Colonic mucosa (tissue), 4 donors: ENCODE data around the gene TYRP1. TPM values are rescaled to one million over a fixed set of nuclear protein-coding genes. Genes with fewer than 3 reads are reported as not detected.
A peak's percentile ranks its signal among the peaks of the same experiment; 100 is the strongest.

ENCODE experiments used
- DNase-seq: peaks from one replicate; pipeline ENCODE4 v3.0.0-alpha.2; 2020
- H3K27ac ChIP-seq: fragments of 200-600 bp; one replicate; pipeline ENCODE4 v1.8.0; 2021
- H3K27me3 ChIP-seq: fragments of 200-600 bp; one replicate; pipeline ENCODE4 v1.8.0; 2021
- H3K36me3 ChIP-seq: fragments of 200-600 bp; one replicate; pipeline ENCODE4 v1.8.0; 2021
- H3K4me1 ChIP-seq: fragments of 200-600 bp; one replicate; pipeline ENCODE4 v1.8.0; 2021; ENCODE audit warnings: mild to moderate bottlenecking
- H3K4me3 ChIP-seq: fragments of 200-600 bp; one replicate; pipeline ENCODE4 v1.8.0; 2021
- H3K9ac ChIP-seq, 2 donors: one replicate each; pipeline ENCODE4 v1.7.0; 2013; ENCODE audit warnings: control low read depth in 2 of 2, low read depth in 2 of 2, low read length in 2 of 2
- H3K9me3 ChIP-seq: fragments of 200-600 bp; one replicate; pipeline ENCODE4 v1.8.0; 2021
- intact Hi-C: fragments of 100-400 bp; cut with DNase I; formaldehyde crosslinking; loops from one replicate; pipeline ENCODE4 v1.14.1; 2022
- total RNA-seq, 2 donors: library from RNA; stranded (reverse); fragmentation: NEBNext Ultra II Directional in 1 of 2; extraction: Animal tissue kit (Norgen Biotek cat#: 25700) in 1 of 2; gene quantifications; one replicate each; pipeline ENCODE4 v1.2.1, GENCODE V29; 2021
- TF ChIP-seq, protein P1 (sequence below): fragments of 200-600 bp; IDR thresholded peaks from one replicate; pipeline ENCODE4 v1.8.0; 2022; ENCODE audit warnings: antibody characterized with exemption, mild to moderate bottlenecking
- donor health status: healthy.
- donor health status: DM: no; HTN: no; CAD: no.
- donor health status: DM: no; HTN: no; CAD: no.

TYRP1 gene
- total RNA-seq, 2 donors from 2014 or later = 0.30 to 1.4 TPM

GRCh38 chr9:12739014-12739652, 45.9 kb downstream of the TYRP1 start:
- DNase-seq = no peak
- no peak overlapping the region for H3K4me3 ChIP-seq
- H3K9ac ChIP-seq = no peak overlapping the region
- no peaks in the 10 kb centered on the region for H3K36me3 ChIP-seq
- H3K27ac ChIP-seq = no peak overlapping the region
- intact Hi-C loops = no loop called here
- H3K4me1 ChIP-seq = no peaks in the 10 kb centered on the region
- TF ChIP-seq, protein P1, sequence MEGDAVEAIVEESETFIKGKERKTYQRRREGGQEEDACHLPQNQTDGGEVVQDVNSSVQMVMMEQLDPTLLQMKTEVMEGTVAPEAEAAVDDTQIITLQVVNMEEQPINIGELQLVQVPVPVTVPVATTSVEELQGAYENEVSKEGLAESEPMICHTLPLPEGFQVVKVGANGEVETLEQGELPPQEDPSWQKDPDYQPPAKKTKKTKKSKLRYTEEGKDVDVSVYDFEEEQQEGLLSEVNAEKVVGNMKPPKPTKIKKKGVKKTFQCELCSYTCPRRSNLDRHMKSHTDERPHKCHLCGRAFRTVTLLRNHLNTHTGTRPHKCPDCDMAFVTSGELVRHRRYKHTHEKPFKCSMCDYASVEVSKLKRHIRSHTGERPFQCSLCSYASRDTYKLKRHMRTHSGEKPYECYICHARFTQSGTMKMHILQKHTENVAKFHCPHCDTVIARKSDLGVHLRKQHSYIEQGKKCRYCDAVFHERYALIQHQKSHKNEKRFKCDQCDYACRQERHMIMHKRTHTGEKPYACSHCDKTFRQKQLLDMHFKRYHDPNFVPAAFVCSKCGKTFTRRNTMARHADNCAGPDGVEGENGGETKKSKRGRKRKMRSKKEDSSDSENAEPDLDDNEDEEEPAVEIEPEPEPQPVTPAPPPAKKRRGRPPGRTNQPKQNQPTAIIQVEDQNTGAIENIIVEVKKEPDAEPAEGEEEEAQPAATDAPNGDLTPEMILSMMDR = no peak
- H3K27me3 ChIP-seq = no peaks in the 10 kb centered on the region
- H3K9me3 ChIP-seq = no peaks in the 10 kb centered on the region

GRCh38 chr9:12740845-12741244, 47.7 kb downstream of the TYRP1 start:
- H3K9ac ChIP-seq = no peak overlapping the region
- H3K4me3 ChIP-seq = no peak overlapping the region
- no peaks in the 10 kb centered on the region for H3K9me3 ChIP-seq
- H3K36me3 ChIP-seq = no peaks in the 10 kb centered on the region
- no peaks in the 10 kb centered on the region for H3K4me1 ChIP-seq
- no peak overlapping the region for H3K27ac ChIP-seq
- no peaks in the 10 kb centered on the region for H3K27me3 ChIP-seq
- intact Hi-C loops = no loop called here
- no peak for DNase-seq
- TF ChIP-seq, protein P1 = no peak

DNA sequence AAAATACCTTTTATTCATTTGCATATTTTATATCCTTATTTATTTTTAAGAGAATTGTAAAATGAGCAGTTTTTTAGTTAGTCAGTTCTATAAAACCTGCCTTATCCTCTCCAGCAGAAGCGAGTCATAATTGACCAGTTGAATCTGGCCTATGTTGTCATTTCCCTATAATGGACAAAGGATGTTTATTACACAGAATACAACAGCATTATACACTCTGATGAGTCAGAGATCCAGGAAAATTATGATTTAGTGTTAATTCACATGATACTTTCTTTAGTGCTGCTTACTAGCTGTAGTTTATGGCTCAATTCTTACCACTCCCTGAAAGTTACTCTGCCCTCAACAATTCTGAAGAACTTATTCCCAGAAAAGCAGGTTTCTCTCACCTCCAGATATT, 54.8 kb downstream of the TYRP1 start:
- TF ChIP-seq, protein P1 = no peak
- no peak for DNase-seq
- Histone ChIP-seq H3K4me1 (no peaks in the 10 kb centered on the region), H3K9me3 (no peaks in the 10 kb centered on the region), H3K4me3 (no peak overlapping the region), H3K9ac (no peak overlapping the region), H3K27me3 (no peaks in the 10 kb centered on the region), H3K36me3 (no peaks in the 10 kb centered on the region), H3K27ac (peak overlapping the region; percentile 56)
- intact Hi-C loops = no loop called here

GRCh38 chr9:12748954-12749353, 55.8 kb downstream of the TYRP1 start:
- intact Hi-C loops = no loop called here

GRCh38 chr9:12753931-12754330, 60.7 kb downstream of the TYRP1 start:
- H3K4me1 ChIP-seq = no peaks in the 10 kb centered on the region
- no peak for DNase-seq
- no peaks in the 10 kb centered on the region for H3K27me3 ChIP-seq
- TF ChIP-seq, protein P1 = no peak
- no peak overlapping the region for H3K27ac ChIP-seq
- no peak overlapping the region for H3K9ac ChIP-seq
- intact Hi-C loops = no loop called here
- no peaks in the 10 kb centered on the region for H3K9me3 ChIP-seq
- no peak overlapping the region for H3K4me3 ChIP-seq
- no peaks in the 10 kb centered on the region for H3K36me3 ChIP-seq

More at GRCh38 chr9:12748954-12749353, 55.8 kb downstream of the TYRP1 start:
- H3K4me3 ChIP-seq = no peak overlapping the region
- TF ChIP-seq, protein P1 = no peak
- no peaks in the 10 kb centered on the region for H3K27me3 ChIP-seq
- H3K36me3 ChIP-seq = no peaks in the 10 kb centered on the region
- no peak overlapping the region for H3K9ac ChIP-seq
- H3K4me1 ChIP-seq = no peaks in the 10 kb centered on the region
- H3K9me3 ChIP-seq = no peaks in the 10 kb centered on the region
- peak overlapping the region; percentile 56 for H3K27ac ChIP-seq
- DNase-seq = no peak
